ENCODE data around the gene PDE2A. TPM values are rescaled to one million over a fixed set of nuclear protein-coding genes. Genes with fewer than 3 reads are reported as not detected.
A peak's percentile ranks its signal among the peaks of the same experiment; 100 is the strongest.

PDE2A gene
- total and polyA plus RNA-seq, 7 experiments from 2014 or later: 0.97 to 9.0 (median 1.7) TPM; not detected in 2

- Mint-ChIP-seq H3K4me3 (no peak overlapping the region), H3K27me3 (peaks cover 0 to 18% (median 0%) of the 10 kb centered on the region in 5 donors), H3K4me1 (peaks cover 11 to 41% (median 16%) of the 10 kb centered on the region in 7 donors), H3K36me3 (peaks cover 0 to 8% (median 5%) of the 10 kb centered on the region in 5 donors), H3K27ac (peak overlapping the region in 2 of 9 donors; percentile 36 to 51), H3K9me3 (no peaks in the 10 kb centered on the region)
- H3K36me3 ChIP-seq (ENCODE audit: control insufficient read depth in 2 of 3, insufficient read depth in 3 of 3, low read length in 3 of 3): peaks cover 0 to 38% (median 0%) of the 10 kb centered on the region in 3 experiments
- H3K27me3 ChIP-seq (ENCODE audit: control insufficient read depth in 2 of 2, insufficient read depth in 2 of 2, low read length in 2 of 2): peaks cover 0 to 4% of the 10 kb centered on the region in 2 donors
- ATAC-seq (no peak), DNase-seq (no peak)
- ChIA-PET POLR2A (interaction anchor here (1.1 kb wide), 1 partner anchor 111 kb away, joined by 3 read pairs; the partner anchor contains the start of gene STARD10), CTCF (interaction anchor here (1.2 to 3.4 kb wide), 3 partner anchors 11 to 164 kb away, joined by 3 to 8 read pairs (median 4); no protein-coding TSS in a partner anchor)
- H3K4me1 ChIP-seq (ENCODE audit: control insufficient read depth in 2 of 2, insufficient read depth in 2 of 2, low read length in 2 of 2): no peaks in the 10 kb centered on the region
- no peak overlapping the region for H3K27ac ChIP-seq (ENCODE audit: low read depth, low read length)
- H3K9me3 ChIP-seq (ENCODE audit: control insufficient read depth in 2 of 3, low read length in 3 of 3): no peaks in the 10 kb centered on the region
- intact Hi-C loops (cut with micrococcal nuclease): loop anchor here (1.0 kb wide), 2 partner anchors 98 to 212 kb away; no protein-coding TSS in a partner anchor
- no peak overlapping the region for H3K4me3 ChIP-seq (ENCODE audit: low read length)
Observed at GRCh38 chr11:72682858-72683243, 8.6 kb upstream of the PDE2A start.

- Mint-ChIP-seq H3K27ac (peak overlapping the region in 8 of 9 donors; percentile 1 to 86 (median 30)), H3K4me1 (peaks cover 11 to 36% (median 17%) of the 10 kb centered on the region in 7 donors), H3K27me3 (peaks cover 0 to 23% (median 0%) of the 10 kb centered on the region in 5 donors), H3K4me3 (peak overlapping the region in 1 of 10 donors; percentile 17), H3K9me3 (no peaks in the 10 kb centered on the region), H3K36me3 (peaks cover 0 to 8% (median 3%) of the 10 kb centered on the region in 5 donors)
- no peaks in the 10 kb centered on the region for H3K9me3 ChIP-seq (ENCODE audit: control insufficient read depth in 2 of 3, low read length in 3 of 3)
- H3K27ac ChIP-seq (ENCODE audit: low read depth, low read length): no peak overlapping the region
- DNase-seq (no peak), ATAC-seq (no peak)
- H3K4me1 ChIP-seq (ENCODE audit: control insufficient read depth in 2 of 2, insufficient read depth in 2 of 2, low read length in 2 of 2): no peaks in the 10 kb centered on the region
- intact Hi-C loops (cut with micrococcal nuclease): no loop called here
- no peak overlapping the region for H3K4me3 ChIP-seq (ENCODE audit: low read length)
- peaks cover 0 to 33% (median 0%) of the 10 kb centered on the region in 3 experiments for H3K36me3 ChIP-seq (ENCODE audit: control insufficient read depth in 2 of 3, insufficient read depth in 3 of 3, low read length in 3 of 3)
- ChIA-PET POLR2A (interaction anchor here (1.1 kb wide), 1 partner anchor 112 kb away, joined by 3 read pairs; the partner anchor contains the start of gene STARD10), CTCF (interaction anchor here (1.2 to 3.4 kb wide), 3 partner anchors 11 to 164 kb away, joined by 3 to 8 read pairs (median 4); no protein-coding TSS in a partner anchor)
- peaks cover 0 to 4% of the 10 kb centered on the region in 2 donors for H3K27me3 ChIP-seq (ENCODE audit: control insufficient read depth in 2 of 2, insufficient read depth in 2 of 2, low read length in 2 of 2)
Observed at GRCh38 chr11:72682238-72682857, 8.1 kb upstream of the PDE2A start.

GRCh38 chr11:72681226-72682153 is 7.3 kb upstream of the PDE2A start:
- ChIA-PET CTCF (interaction anchor here (0.6 to 3.4 kb wide), 4 partner anchors 22 to 497 kb away, joined by 3 to 8 read pairs (median 4); no protein-coding TSS in a partner anchor), POLR2A (interaction anchor here (1.1 kb wide), 1 partner anchor 113 kb away, joined by 3 read pairs; the partner anchor contains the start of gene STARD10)
- no peak for ATAC-seq
- Histone ChIP-seq H3K4me3 (ENCODE audit: low read length) (no peak overlapping the region), H3K9me3 (ENCODE audit: control insufficient read depth in 2 of 3, low read length in 3 of 3) (no peaks in the 10 kb centered on the region), H3K36me3 (ENCODE audit: control insufficient read depth in 2 of 3, insufficient read depth in 3 of 3, low read length in 3 of 3) (peaks cover 0 to 24% (median 0%) of the 10 kb centered on the region in 3 experiments), H3K4me1 (ENCODE audit: control insufficient read depth in 2 of 2, insufficient read depth in 2 of 2, low read length in 2 of 2) (peaks cover 2 to 3% of the 10 kb centered on the region in 2 donors), H3K27ac (ENCODE audit: low read depth, low read length) (no peak overlapping the region), H3K27me3 (ENCODE audit: control insufficient read depth in 2 of 2, insufficient read depth in 2 of 2, low read length in 2 of 2) (peaks cover 0 to 7% of the 10 kb centered on the region in 2 donors)
- no peak for DNase-seq
- no peaks in the 10 kb centered on the region for H3K9me3 Mint-ChIP-seq
- H3K36me3 Mint-ChIP-seq: peaks cover 0 to 3% (median under 1%) of the 10 kb centered on the region in 5 donors
- H3K27me3 Mint-ChIP-seq: peaks cover 0 to 31% (median 0%) of the 10 kb centered on the region in 5 donors
- peaks cover 7 to 33% (median 17%) of the 10 kb centered on the region in 7 donors for H3K4me1 Mint-ChIP-seq
- H3K4me3 Mint-ChIP-seq: no peak overlapping the region
- peak overlapping the region in 6 of 9 donors; percentile 9 to 82 (median 70) for H3K27ac Mint-ChIP-seq
- intact Hi-C loops (cut with micrococcal nuclease): no loop called here

GRCh38 chr11:72680624-72681158 is 6.5 kb upstream of the PDE2A start:
- H3K36me3 ChIP-seq (ENCODE audit: control insufficient read depth in 2 of 3, insufficient read depth in 3 of 3, low read length in 3 of 3): peaks cover 0 to 16% (median 0%) of the 10 kb centered on the region in 3 experiments
- no peak overlapping the region for H3K4me3 ChIP-seq (ENCODE audit: low read length)
- no peaks in the 10 kb centered on the region for H3K9me3 Mint-ChIP-seq
- DNase-seq (no peak), ATAC-seq (no peak)
- peaks cover 0 to 3% (median 0%) of the 10 kb centered on the region in 5 donors for H3K36me3 Mint-ChIP-seq
- no peaks in the 10 kb centered on the region for H3K9me3 ChIP-seq (ENCODE audit: control insufficient read depth in 2 of 3, low read length in 3 of 3)
- H3K27ac ChIP-seq (ENCODE audit: low read depth, low read length): no peak overlapping the region
- H3K4me1 ChIP-seq (ENCODE audit: control insufficient read depth in 2 of 2, insufficient read depth in 2 of 2, low read length in 2 of 2): peaks cover 5% of the 10 kb centered on the region in 2 donors
- peaks cover 0 to 39% (median 5%) of the 10 kb centered on the region in 5 donors for H3K27me3 Mint-ChIP-seq
- H3K27me3 ChIP-seq (ENCODE audit: control insufficient read depth in 2 of 2, insufficient read depth in 2 of 2, low read length in 2 of 2): peaks cover 0 to 12% of the 10 kb centered on the region in 2 donors
- ChIA-PET POLR2A (no interaction called here), CTCF (interaction anchor here (0.6 to 1.0 kb wide), 2 partner anchors 22 to 497 kb away, joined by 3 to 4 read pairs; no protein-coding TSS in a partner anchor)
- intact Hi-C loops (cut with micrococcal nuclease): no loop called here
- peaks cover 11 to 25% (median 20%) of the 10 kb centered on the region in 7 donors for H3K4me1 Mint-ChIP-seq
- H3K27ac Mint-ChIP-seq: peak overlapping the region in 2 of 9 donors; percentile 28 to 81
- H3K4me3 Mint-ChIP-seq: no peak overlapping the region

- ChIA-PET CTCF (no interaction called here), POLR2A (no interaction called here)
- Mint-ChIP-seq H3K4me3 (no peak overlapping the region), H3K4me1 (peaks cover 11 to 26% (median 20%) of the 10 kb centered on the region in 7 donors), H3K9me3 (no peaks in the 10 kb centered on the region), H3K27me3 (peaks cover 5 to 48% (median 8%) of the 10 kb centered on the region in 5 donors), H3K36me3 (peaks cover 0 to 3% (median 0%) of the 10 kb centered on the region in 5 donors), H3K27ac (no peak overlapping the region)
- Histone ChIP-seq H3K4me3 (ENCODE audit: low read length) (no peak overlapping the region), H3K9me3 (ENCODE audit: control insufficient read depth in 2 of 3, low read length in 3 of 3) (no peaks in the 10 kb centered on the region), H3K27ac (ENCODE audit: low read depth, low read length) (no peak overlapping the region), H3K27me3 (ENCODE audit: control insufficient read depth in 2 of 2, insufficient read depth in 2 of 2, low read length in 2 of 2) (peaks cover 6 to 12% of the 10 kb centered on the region in 2 donors), H3K4me1 (ENCODE audit: control insufficient read depth in 2 of 2, insufficient read depth in 2 of 2, low read length in 2 of 2) (peaks cover 5% of the 10 kb centered on the region in 2 donors), H3K36me3 (ENCODE audit: control insufficient read depth in 2 of 3, insufficient read depth in 3 of 3, low read length in 3 of 3) (peaks cover 0 to 8% (median 0%) of the 10 kb centered on the region in 3 experiments)
- intact Hi-C loops (cut with micrococcal nuclease): no loop called here
- ATAC-seq: no peak
- no peak for DNase-seq
Observed at GRCh38 chr11:72679869-72680268, 5.6 kb upstream of the PDE2A start.

- Mint-ChIP-seq H3K4me3 (no peak overlapping the region), H3K36me3 (peaks cover 0 to under 1% (median 0%) of the 10 kb centered on the region in 5 donors), H3K9me3 (no peaks in the 10 kb centered on the region), H3K4me1 (peaks cover 11 to 30% (median 22%) of the 10 kb centered on the region in 7 donors), H3K27me3 (peaks cover 14 to 61% (median 18%) of the 10 kb centered on the region in 5 donors), H3K27ac (no peak overlapping the region)
- no peak for DNase-seq
- Histone ChIP-seq H3K9me3 (ENCODE audit: control insufficient read depth in 2 of 3, low read length in 3 of 3) (no peaks in the 10 kb centered on the region), H3K27ac (ENCODE audit: low read depth, low read length) (no peak overlapping the region), H3K4me3 (ENCODE audit: low read length) (no peak overlapping the region), H3K36me3 (ENCODE audit: control insufficient read depth in 2 of 3, insufficient read depth in 3 of 3, low read length in 3 of 3) (no peaks in the 10 kb centered on the region), H3K27me3 (ENCODE audit: control insufficient read depth in 2 of 2, insufficient read depth in 2 of 2, low read length in 2 of 2) (peaks cover 9 to 12% of the 10 kb centered on the region in 2 donors), H3K4me1 (ENCODE audit: control insufficient read depth in 2 of 2, insufficient read depth in 2 of 2, low read length in 2 of 2) (peaks cover 5% of the 10 kb centered on the region in 2 donors)
- POLR2A ChIA-PET: no interaction called here
- CTCF ChIA-PET: no interaction called here
- intact Hi-C loops (cut with micrococcal nuclease): no loop called here
- ATAC-seq: no peak
Observed at GRCh38 chr11:72678524-72678923, 4.3 kb upstream of the PDE2A start.

Data from naive thymus-derived CD4-positive, alpha-beta T cell (primary cell).